ENCODE measurements around the gene CLDN8.

The CLDN8 gene

DNA sequence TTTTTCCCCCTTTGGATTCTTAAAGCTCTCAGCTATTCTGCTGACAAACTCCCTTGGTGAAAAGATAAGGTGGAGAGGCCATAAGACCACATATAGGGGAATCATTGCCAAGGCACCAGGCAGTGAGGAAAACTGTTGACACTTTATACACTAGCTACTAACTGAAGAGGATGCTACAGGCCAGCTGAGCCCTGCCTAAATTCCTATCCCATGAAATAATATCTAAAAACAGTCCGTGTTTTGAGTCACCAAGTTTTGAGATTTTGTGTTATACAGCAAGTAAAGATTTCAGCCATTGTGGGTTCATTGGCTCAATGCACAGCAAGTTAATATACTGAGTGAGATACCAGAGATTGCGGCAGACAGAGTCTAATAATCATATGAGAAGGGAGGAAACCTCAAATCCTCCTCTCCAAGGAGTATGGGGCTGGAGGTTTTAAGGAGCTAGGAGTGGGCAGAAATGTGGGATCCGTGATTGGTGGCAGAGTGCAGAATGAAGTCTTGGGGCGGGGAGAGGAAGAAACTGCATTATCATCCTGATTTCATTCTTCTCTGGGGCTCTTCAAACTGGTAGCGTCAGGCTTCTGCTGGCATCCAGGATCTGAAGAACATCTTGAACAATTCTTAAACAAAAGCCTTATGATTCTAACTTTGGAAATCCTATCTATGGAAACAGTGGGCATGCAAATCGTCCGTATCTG lies 9.2 kb downstream of the CLDN8 start:
- no peak for FAIRE-seq

DNA sequence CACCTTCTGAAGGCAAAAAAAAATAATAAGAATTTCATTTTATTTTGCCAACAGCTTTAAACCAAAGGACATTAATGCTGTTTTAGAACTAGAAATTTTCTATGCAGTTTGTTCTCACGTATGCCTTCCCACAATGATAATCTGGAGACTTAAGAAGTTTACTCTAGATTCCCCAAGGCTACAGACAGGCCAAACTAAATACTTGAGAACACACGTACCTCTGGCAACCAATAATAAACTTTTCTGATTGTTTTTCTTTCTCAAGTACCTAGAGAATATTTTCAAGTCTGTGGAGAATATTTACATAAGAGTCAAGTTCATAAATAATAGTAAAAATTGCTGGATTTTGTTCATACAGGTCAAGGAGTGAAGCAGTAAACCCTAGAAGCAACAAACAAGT lies 15.9 kb downstream of the CLDN8 start:
- DNase-seq (ENCODE audit: insufficient read length, low spot score) (no peak), FAIRE-seq (no peak)

More for the DNA sequence above, 9.2 kb downstream of the CLDN8 start:
- no peak for DNase-seq (ENCODE audit: insufficient read length, low spot score)

DNA sequence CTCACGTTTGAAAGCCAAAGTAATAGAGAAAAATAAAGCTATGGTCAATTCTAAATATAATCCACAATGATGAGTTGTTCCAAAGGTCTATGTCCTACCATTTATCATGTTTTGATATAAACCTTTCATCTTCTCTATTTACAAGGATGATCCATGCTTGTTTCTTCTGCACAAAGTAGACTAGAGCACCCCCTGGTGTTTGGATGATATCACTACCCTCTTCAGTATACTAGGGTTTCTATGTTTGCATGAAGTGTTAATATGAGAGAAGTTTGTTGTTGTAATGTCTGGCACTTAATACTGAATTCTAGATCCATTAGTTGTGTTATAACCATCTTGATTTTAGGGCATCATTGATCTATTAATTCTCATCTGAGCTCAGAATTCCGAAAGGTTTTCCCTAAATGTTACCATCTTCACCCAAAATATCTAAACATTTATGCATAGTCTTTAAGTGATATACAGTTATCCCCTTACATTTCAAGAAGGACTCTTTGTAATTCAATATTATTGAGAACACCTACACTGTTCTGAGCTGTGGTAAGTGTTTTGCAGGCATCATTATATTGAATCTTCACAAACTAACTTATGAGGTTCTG lies 21.1 kb downstream of the CLDN8 start:
- DNase-seq (ENCODE audit: insufficient read length, low spot score), result no peak
- no peak for FAIRE-seq

DNA sequence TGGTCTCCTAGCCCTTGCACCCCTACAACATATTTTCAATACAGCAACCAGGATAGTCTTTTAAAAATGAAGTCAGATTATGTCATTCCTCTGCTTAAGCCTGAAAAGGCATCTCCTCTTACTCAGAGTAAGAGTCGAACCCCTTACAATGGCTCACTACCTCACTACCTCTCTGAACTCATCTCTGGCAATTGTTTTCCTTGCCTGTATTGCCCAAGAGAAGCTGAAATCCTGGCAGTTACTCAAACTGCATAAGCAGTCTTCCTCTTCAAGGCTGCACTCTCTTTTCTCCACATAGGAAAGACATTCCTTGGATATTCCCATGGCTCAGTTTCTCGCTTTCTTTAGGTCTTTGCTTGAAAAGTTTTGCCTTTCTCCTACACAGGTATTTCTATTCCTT lies 22.7 kb downstream of the CLDN8 start:
- no peak for FAIRE-seq
- DNase-seq (ENCODE audit: insufficient read length, low spot score), result no peak

DNA sequence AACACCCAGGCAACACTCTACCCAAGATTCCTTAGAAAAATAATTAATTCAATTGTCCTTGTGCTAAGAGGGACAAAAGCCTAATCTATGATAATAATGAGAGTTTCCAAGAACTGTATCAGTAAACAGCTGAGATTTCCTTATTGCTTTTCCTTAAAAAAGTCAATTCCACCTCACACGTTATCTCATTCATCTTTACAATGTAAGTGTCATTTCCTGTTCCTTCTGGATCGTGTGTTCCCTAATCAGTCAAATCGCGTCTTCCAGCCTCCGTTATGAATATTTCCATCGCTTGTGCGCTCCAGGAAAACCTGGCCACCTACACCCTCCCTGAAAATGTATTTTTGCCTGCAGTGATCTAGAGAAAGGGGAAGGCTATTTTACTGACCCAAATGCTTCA lies 25.3 kb downstream of the CLDN8 start:
- no peak for DNase-seq (ENCODE audit: insufficient read length, low spot score)
- no peak for FAIRE-seq

DNA sequence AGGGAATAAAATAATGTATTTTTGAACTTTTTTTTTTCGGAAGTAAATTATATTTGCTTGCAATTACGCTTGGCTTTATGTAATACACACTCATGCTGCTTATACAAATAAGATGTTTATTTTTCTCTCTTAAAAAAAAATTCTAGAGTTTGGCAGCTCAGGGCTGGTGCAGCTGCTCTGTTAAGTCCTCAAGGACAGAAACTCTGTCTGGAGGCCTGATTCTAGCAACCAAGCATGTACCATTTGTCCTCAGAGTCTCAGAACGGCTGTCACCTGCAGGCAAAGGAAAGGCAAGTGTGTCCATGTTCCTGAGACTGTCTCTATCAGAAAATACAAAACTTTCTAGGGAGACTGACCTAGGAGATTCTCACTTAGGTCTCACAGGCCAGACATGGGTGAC lies 26.1 kb downstream of the CLDN8 start:
- FAIRE-seq, result no peak
- DNase-seq (ENCODE audit: insufficient read length, low spot score), result no peak

DNA sequence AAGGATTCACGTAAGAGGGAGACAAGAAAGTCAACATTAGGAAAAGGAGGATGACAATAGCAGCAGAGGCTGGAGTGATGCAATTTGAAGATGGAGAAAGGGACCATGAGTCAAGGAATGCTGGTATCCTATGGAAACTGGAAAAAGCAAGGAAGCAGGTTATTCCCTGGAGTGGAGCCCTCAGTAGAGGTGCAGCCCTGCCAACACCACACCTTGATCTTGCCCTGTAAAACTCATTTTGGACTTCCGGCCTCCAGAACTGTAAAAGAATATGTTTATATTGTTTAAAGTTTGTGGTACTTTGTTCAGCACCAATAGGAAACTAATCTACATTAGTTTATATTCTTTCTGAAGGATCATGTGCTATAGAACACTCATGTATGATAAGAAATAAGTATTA lies 29.7 kb downstream of the CLDN8 start:
- FAIRE-seq, result no peak
- DNase-seq (ENCODE audit: insufficient read length, low spot score), result no peak

DNA sequence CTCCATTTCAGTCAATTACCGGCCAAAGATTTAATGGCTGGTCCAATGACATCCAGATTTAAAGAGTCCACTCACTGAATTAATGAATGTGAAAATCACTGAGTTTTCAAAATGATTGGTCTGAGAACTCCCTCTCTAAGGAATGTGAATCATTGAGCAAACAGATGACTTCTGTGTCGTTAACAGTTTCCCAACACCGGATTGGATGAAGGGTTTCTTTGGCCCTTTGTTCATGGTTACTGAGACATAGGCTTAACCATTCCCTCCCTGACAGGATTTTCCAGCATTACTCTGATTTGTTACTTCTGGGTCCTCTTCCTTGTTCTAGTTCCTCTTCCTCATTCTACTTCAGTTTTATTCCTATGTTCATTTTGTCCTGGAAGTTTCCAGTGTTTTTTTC lies 47.8 kb downstream of the CLDN8 start:
- no peak for FAIRE-seq
- DNase-seq (ENCODE audit: insufficient read length, low spot score), result no peak

DNA sequence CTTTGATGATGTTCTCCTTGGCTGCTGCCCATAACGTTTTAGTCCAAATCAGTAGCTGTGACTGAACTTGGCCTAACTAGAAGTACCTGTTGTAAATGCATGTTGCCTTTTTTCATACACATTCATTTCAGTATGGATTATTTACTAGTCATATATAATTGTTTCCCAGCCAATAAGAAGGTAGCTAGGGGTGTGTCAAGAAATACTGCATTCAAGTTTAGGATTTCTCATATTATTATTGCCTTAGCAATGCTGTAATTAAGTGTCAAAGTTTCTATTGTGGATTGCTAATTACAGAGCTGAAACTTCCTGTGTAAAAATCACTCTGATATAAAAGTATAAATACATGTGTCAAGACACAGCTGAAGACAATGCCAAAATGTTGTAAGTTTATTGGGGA lies 49.2 kb downstream of the CLDN8 start, which contains the start of gene CLDN17:
TSS of gene CLDN17 (minus strand) at position 101 of the 400 bp plus-strand sequence. CDS start 188 bp downstream, outside the sequence.
- FAIRE-seq, result no peak

DNA sequence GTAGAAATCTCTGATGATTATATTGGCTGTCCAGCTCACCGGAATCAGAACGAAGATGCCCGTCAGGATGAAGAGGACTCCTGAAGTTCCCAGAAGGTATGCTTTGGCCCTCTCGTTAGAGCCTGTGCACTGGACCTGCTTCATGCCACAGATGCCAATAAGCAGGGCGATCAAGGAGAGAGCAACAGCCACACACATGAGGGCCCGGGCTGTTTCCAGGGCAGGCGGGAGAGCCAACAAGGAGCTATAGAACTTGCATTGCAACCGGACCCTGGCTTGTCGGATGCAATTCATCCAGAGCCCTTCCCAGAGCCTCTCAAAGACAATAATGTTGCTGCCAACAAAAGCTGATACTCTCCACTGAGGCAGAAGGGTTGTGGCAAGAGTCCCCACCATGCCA lies 49.7 kb downstream of the CLDN8 start:
- DNase-seq (ENCODE audit: insufficient read length, low spot score) (no peak), FAIRE-seq (no peak)

More for the DNA sequence above, 49.2 kb downstream of the CLDN8 start, which contains the start of gene CLDN17:
- DNase-seq (ENCODE audit: insufficient read length, low spot score), result no peak

DNA sequence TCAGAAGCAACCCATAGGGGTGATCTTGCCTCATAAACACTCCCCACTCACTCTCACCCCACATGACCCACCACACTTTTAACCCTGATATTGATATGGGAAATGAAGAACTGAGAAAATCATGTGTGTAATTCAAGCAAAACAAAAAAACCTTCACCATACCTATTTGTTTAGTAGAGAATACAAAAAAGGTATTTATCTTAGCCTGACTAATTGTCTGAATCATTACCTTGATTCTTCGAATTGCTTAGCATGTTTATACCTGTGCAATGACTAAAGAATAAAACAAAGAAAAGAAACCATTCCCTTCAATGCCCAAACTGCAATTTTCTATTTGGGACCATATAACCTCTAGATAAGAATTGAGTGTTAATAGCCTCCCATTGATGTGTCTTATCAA lies 51.1 kb downstream of the CLDN8 start:
- DNase-seq (ENCODE audit: insufficient read length, low spot score) (no peak), FAIRE-seq (no peak)
